Activated T-helper 1 cell treated with anti-CD3 and anti-CD28 coated beads, Interleukin-12 subunit alpha, Interleukin-12 subunit beta, Interleukin-2, Interleukin-4 antibody, amounts not matched to agents 30 ng/mL and 10 ng/mL and 1 ng/mL, durations not matched to agents 14 hours and 24 hours and 36 hours (primary cell): ENCODE results near the gene CFAP100. TPM values are rescaled to one million over a fixed set of nuclear protein-coding genes. Genes with fewer than 3 reads are reported as not detected.

Experiments used
- DNase-seq: peaks from one replicate; pipeline ENCODE4 v3.0.0; 2021; ENCODE audit warnings: low spot score
- H3K27ac Mint-ChIP-seq: one replicate; pipeline ENCODE4 v1.8.0; 2021; ENCODE audit warnings: mild to moderate bottlenecking, mixed read lengths
- H3K27me3 Mint-ChIP-seq: one replicate; pipeline ENCODE4 v1.8.0; 2022; ENCODE audit warnings: mild to moderate bottlenecking, moderate library complexity, mixed read lengths; ENCODE audit not compliant: insufficient read depth
- H3K36me3 Mint-ChIP-seq: one replicate; pipeline ENCODE4 v1.8.0; 2021; ENCODE audit warnings: low read depth, mixed read lengths
- H3K4me1 Mint-ChIP-seq: one replicate; pipeline ENCODE4 v1.8.0; 2021; ENCODE audit warnings: low read depth, mixed read lengths
- H3K4me3 Mint-ChIP-seq: one replicate; pipeline ENCODE4 v1.8.0; 2021; ENCODE audit warnings: mild to moderate bottlenecking, moderate library complexity, mixed read lengths
- H3K9me3 Mint-ChIP-seq: one replicate; pipeline ENCODE4 v1.8.0; 2021; ENCODE audit warnings: mixed read lengths
- intact Hi-C: fragments of 100-400 bp; cut with micrococcal nuclease; formaldehyde crosslinking; loops from one replicate; pipeline ENCODE4 v1.15.1; 2024
- total RNA-seq: library from RNA; stranded (reverse); gene quantifications from 2 replicates; pipeline ENCODE4 v1.2.3, GENCODE V29; 2022

Gene CFAP100
- total RNA-seq, 1 donor from 2014 or later: not detected

DNA sequence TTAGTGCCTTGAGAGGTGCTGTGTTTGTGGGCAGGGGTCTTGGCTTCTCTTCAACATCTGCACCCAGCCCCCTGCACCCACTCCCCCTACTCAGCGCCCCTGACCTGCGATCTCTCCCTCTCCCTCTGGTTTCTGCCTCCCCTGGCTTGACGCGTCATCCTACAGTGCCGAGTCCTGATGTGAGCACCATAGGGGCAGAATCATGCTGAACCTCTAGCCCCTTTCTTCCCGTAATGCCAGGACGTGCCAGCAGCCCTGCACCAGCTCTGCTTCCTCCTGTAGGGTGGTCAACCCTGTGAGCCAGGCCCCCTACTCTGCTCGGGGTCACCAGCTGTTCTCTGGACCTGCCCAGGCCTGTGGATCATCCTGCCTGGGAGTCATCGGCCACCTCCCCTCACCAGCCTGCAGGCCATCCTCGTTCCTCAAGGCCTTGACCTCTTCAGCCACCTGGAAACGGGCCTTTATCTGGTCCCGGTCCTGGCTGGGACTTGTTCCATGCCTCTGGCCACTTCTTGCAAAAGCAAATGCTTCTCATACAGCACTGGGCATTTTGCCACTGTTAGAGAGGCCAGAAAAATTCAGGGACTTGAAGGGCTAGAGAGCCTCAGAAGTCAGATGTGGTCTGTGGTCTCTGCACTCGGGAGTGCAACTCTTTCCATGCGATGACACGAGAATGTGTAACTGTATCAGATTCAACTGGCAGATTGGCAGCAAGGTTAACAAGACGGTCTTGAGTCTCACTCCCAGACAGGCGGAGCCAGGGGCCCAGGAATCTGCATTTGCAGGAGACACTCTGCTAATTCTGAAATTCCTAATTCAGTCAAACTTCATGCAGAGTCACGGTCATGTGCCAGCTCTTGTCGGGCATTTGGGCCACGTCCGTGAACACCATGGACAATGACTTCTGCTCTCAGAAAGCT is 20.8 kb upstream of the CFAP100 start:
- Mint-ChIP-seq H3K27me3 (peaks cover 2% of the 10 kb centered on the region), H3K27ac (no peak overlapping the region), H3K4me1 (no peaks in the 10 kb centered on the region), H3K4me3 (no peak overlapping the region), H3K36me3 (no peaks in the 10 kb centered on the region), H3K9me3 (no peaks in the 10 kb centered on the region)
- intact Hi-C loops: no loop called here
- no peak for DNase-seq

DNA sequence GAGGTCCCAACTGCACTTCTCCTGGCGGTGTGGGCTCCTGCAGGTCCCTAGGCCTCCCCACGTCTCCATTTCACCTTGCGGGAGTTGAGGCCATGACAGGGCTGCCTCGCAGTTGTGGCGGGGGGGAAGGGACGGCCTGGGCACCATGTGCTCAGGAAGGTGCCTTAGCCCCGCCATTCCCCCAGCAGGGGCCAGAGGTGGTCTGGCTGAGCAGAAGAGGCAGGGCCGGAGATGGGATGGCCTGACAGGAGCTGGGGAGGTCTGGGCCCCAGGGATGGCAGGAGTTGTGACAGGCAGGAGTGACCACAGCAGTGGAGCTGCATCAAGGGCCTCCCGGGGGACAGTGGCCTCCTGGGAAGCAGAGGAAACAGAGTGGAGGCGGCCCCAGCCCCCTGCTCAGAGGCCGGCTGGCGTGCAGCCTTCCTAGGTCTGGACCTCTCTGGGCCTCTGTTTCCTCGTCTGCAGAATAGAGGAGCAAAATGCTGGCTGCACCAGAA is 18.8 kb upstream of the CFAP100 start:
- H3K9me3 Mint-ChIP-seq: no peaks in the 10 kb centered on the region
- no peaks in the 10 kb centered on the region for H3K4me1 Mint-ChIP-seq
- H3K36me3 Mint-ChIP-seq: no peaks in the 10 kb centered on the region
- intact Hi-C loops: no loop called here
- no peak overlapping the region for H3K27ac Mint-ChIP-seq
- H3K27me3 Mint-ChIP-seq: peaks cover 2% of the 10 kb centered on the region
- no peak overlapping the region for H3K4me3 Mint-ChIP-seq
- DNase-seq: no peak

DNA sequence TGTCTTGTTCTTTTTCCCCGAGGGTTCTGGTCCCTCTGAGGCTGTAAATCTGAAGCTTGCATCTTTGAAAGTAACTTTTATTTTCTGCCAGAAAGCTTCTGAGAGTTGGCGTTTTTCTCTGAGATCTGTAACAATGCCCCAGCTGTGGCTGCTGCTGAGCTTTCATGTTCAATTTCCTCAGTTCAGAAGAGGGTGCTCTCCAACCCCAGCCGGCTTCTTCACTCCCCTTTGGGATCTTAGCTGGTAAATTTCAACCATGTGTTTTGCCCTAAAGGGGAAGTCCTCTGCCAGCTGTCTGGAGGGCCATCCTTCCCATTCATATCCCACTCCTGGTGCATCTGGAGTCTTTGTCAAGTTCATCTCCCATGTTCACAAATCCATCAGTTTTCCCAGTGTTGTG is 18.3 kb upstream of the CFAP100 start:
- Mint-ChIP-seq H3K9me3 (no peaks in the 10 kb centered on the region), H3K36me3 (no peaks in the 10 kb centered on the region), H3K4me3 (no peak overlapping the region), H3K27ac (no peak overlapping the region), H3K4me1 (no peaks in the 10 kb centered on the region), H3K27me3 (peaks cover 5% of the 10 kb centered on the region)
- intact Hi-C loops: no loop called here
- no peak for DNase-seq

DNA sequence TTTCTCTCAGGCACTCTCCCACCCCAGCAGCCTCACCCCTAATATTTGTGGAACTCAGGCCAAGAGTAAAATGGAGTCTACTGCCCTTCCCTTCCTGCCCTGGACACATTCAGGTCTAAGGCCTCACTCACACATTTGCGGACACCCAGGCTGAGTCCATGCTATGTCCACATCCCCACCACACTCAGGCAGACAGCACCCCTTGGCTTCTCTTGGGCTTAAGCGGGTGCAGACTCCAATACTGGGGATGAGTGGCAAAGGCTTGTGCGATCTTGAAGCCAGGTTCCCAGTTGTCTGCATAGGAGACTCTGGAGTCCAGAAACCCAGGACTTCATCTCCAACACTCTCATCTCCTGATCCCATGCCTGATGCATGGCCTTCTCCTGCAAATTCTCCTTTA is 17.5 kb upstream of the CFAP100 start:
- Mint-ChIP-seq H3K9me3 (no peaks in the 10 kb centered on the region), H3K4me3 (no peak overlapping the region), H3K27ac (no peak overlapping the region), H3K27me3 (peaks cover 5% of the 10 kb centered on the region), H3K4me1 (no peaks in the 10 kb centered on the region), H3K36me3 (no peaks in the 10 kb centered on the region)
- DNase-seq: no peak
- intact Hi-C loops: no loop called here

DNA sequence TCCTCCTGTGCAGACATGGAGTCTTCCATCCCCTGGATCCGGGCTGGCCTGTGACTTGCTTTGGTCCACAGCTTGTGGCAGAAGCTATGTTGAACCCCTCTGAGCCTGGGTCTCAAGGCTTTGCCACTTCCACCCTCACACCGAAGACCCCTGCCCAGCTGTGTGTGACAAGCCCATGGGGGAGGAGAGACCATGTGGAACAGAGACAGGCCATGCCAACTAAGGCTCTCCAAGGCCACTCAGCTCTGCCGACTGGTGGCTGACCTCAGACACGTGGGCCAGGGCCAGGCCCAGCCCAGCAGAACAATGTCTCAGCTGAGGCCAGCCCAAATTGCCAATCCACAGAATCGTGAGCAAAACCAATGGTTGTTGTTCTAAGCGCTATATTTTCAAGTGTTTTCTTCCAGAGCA is 16.4 kb upstream of the CFAP100 start:
- Mint-ChIP-seq H3K9me3 (no peaks in the 10 kb centered on the region), H3K27me3 (peaks cover 3% of the 10 kb centered on the region), H3K4me3 (no peak overlapping the region), H3K4me1 (no peaks in the 10 kb centered on the region), H3K36me3 (no peaks in the 10 kb centered on the region), H3K27ac (no peak overlapping the region)
- DNase-seq: no peak
- intact Hi-C loops: no loop called here

DNA sequence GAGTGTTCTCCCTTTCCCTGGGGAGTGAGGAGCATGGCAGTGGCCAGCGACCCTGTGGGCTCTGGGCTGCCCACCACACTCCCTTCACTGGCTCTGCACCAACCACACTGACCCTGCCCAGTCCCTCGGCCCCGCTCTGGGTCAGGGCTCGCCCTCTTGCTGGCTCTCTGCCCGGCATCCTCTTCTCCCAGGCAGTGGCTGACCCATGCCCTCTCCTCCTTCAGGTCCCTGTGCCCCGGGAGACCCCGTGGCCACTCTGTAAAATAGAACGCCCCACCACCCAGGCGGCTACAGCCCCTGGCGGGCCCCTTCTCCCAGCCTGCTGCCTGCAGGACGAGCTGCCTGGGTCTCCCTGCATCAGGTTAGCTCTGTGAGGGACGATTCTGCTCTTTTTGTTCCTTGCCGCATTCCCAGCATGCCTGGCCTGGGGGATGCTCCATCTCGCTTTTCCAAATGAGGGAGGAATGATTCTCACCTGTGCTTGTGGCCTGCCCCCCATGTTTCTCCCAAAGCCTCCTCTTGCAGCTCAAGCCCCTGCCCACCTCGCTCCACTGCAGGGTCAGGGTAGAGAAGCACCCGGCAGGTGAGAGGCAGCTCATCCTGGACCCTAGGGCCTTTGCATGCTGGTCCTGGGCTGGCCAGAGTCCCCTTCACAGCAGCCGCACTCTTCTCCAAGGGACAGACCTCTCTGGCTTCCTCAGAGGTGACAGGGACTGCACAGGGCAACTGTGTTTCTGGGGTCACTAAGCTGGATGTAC is 14.5 kb upstream of the CFAP100 start:
- Mint-ChIP-seq H3K4me1 (no peaks in the 10 kb centered on the region), H3K27ac (no peak overlapping the region), H3K27me3 (peaks cover 6% of the 10 kb centered on the region), H3K4me3 (no peak overlapping the region), H3K9me3 (no peaks in the 10 kb centered on the region), H3K36me3 (no peaks in the 10 kb centered on the region)
- no peak for DNase-seq
- intact Hi-C loops: no loop called here

DNA sequence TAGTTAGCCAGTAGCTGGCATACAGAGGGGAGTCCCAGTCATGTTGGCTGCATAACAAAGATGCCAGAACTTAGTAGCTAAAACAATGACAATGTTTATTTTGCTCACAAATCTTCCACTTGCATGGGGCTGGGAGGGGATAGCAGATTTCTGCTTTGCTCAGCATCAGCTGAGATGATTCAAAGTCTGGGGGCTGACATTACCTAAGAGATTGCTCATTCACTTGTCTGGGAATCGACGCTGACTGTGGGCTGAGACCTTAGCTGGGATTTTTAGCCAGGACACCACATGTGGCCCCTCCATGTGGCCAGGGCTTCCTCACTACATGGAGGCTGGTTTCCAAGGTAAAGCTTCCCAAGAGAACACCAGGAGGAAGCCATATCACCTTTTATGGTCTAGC is 12.7 kb upstream of the CFAP100 start:
- H3K4me3 Mint-ChIP-seq: no peak overlapping the region
- no peaks in the 10 kb centered on the region for H3K4me1 Mint-ChIP-seq
- no peak overlapping the region for H3K27ac Mint-ChIP-seq
- H3K36me3 Mint-ChIP-seq: no peaks in the 10 kb centered on the region
- intact Hi-C loops: no loop called here
- DNase-seq: no peak
- no peaks in the 10 kb centered on the region for H3K9me3 Mint-ChIP-seq
- peaks cover 6% of the 10 kb centered on the region for H3K27me3 Mint-ChIP-seq

DNA sequence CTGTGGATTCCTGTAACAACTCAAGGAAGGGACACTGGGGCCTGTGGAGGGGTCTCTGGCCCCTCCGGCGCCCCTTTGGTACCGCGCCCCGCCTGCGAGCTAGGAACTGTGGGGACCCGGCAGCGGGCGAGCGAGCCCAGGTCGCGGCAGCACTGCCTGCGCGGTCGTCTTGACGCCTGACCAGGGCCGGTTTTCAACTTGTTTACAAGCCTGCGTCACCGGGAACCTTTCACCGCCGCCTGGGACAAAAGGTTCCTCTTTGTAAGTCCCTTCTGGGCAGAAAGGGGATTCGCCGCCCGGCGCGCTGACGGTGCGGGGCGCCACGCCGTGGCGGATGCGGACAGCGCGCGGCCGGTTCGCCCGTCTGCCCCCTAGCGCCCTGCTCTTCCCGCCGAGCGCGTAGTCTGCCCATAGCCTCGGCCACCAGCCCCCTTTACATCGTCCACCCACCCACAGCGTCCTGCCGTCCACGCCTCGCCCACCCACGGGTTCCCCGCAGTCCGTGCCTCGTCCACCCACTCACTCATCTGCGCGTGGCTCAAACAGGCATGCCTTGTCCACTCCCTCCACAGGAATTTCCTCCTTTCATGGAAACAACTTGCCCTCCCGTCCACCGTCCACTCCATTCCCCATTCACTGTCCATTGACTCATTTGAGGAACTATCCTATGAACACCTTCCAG is 5.5 kb upstream of the CFAP100 start:
- H3K36me3 Mint-ChIP-seq: no peaks in the 10 kb centered on the region
- no peaks in the 10 kb centered on the region for H3K9me3 Mint-ChIP-seq
- no peak overlapping the region for H3K4me3 Mint-ChIP-seq
- peak; percentile 3 for DNase-seq
- H3K4me1 Mint-ChIP-seq: peaks cover 5% of the 10 kb centered on the region
- intact Hi-C loops: loop anchor here (1.0 kb wide), 1 partner anchor 143 kb away; no protein-coding TSS in a partner anchor
- no peak overlapping the region for H3K27ac Mint-ChIP-seq
- H3K27me3 Mint-ChIP-seq: peaks cover 30% of the 10 kb centered on the region

DNA sequence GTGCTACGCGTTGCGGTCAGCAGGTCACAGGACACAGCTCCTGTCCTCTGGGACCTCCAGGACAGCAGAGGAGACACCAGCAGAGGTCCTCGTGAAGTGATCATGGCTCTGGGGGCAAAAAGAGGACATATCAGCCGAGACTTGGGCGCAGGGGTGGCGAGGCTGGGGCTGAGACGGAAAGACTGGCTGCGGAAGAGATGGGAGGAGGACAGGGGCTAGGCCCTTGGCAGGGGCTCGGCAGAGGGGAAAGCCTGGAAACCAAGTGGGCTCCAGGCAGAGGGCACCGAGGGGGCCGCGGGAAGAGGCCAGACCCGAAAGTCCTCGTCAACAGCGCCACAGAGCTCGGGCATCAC is 4.9 kb upstream of the CFAP100 start:
- Mint-ChIP-seq H3K9me3 (no peaks in the 10 kb centered on the region), H3K27me3 (peaks cover 33% of the 10 kb centered on the region), H3K36me3 (no peaks in the 10 kb centered on the region), H3K4me1 (peaks cover 5% of the 10 kb centered on the region), H3K27ac (no peak overlapping the region), H3K4me3 (no peak overlapping the region)
- intact Hi-C loops: loop anchor here (1.0 kb wide), 1 partner anchor 143 kb away; no protein-coding TSS in a partner anchor
- DNase-seq: no peak

DNA sequence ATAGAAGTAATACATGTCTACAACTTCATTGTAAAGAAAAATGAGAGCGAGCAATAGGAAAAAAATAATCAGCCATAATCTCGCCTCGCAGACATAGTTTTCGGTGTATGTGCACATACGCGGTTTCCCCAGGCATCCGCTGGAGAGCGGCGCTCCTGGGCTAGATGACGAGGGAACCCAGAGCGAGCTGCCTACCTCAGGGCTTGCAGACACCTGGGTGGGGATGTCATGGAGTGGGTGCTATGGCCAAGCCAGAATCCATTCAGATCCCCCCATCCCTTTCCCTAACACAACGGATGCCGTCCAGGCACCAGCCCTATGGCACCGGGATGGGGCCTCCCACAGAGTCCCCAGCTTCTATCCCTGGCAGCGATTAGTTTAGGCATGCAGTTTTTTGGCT is 4.5 kb upstream of the CFAP100 start:
- no peaks in the 10 kb centered on the region for H3K36me3 Mint-ChIP-seq
- peaks cover 5% of the 10 kb centered on the region for H3K4me1 Mint-ChIP-seq
- intact Hi-C loops: no loop called here
- no peak for DNase-seq
- no peak overlapping the region for H3K27ac Mint-ChIP-seq
- no peaks in the 10 kb centered on the region for H3K9me3 Mint-ChIP-seq
- H3K4me3 Mint-ChIP-seq: no peak overlapping the region
- peaks cover 33% of the 10 kb centered on the region for H3K27me3 Mint-ChIP-seq

DNA sequence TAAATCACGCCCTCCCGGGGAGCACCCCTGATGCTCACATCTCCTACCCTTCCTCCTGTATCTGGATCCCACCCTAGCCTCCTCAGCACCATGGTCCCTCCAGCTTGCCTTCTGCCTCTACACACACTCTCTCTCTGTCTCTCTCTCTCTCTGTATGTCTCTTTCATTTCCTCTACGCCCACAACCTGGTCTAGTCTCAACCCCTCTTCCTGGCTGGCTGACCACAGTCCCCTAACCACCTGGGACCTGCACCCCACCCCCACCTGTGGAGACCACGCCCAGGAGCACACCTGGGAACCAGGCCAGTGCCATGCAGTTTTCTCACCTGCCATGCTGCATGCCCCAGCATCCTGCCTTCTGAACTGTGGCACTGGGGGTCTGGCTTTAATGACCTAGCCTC is 4.0 kb upstream of the CFAP100 start:
- H3K36me3 Mint-ChIP-seq: no peaks in the 10 kb centered on the region
- intact Hi-C loops: no loop called here

DNA sequence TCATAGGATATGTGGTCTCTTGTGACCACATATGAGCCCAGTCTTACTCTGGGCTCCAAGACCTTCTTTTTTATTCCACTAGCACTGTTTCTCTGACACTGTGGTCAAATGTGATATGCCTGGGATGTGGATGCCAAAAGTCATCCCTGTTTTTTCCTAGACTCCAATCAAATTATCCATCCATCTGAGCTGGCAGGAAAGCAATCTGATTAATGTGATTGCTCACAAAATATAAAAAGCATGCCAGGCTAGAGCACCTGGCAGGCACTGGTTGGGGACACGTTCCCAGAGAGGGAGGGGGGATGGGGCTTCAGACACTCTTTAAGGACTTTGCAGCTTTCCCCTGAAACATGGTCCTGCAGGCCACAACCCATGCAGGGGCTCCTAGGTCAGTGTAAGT is 3.1 kb upstream of the CFAP100 start:
- peaks cover 33% of the 10 kb centered on the region for H3K27me3 Mint-ChIP-seq
- DNase-seq: no peak
- H3K4me3 Mint-ChIP-seq: no peak overlapping the region
- intact Hi-C loops: no loop called here
- no peaks in the 10 kb centered on the region for H3K36me3 Mint-ChIP-seq
- H3K4me1 Mint-ChIP-seq: peaks cover 5% of the 10 kb centered on the region
- no peak overlapping the region for H3K27ac Mint-ChIP-seq
- H3K9me3 Mint-ChIP-seq: no peaks in the 10 kb centered on the region

More for the DNA sequence above, 4.0 kb upstream of the CFAP100 start:
- Mint-ChIP-seq H3K27ac (no peak overlapping the region), H3K4me3 (no peak overlapping the region), H3K27me3 (peaks cover 33% of the 10 kb centered on the region), H3K4me1 (peaks cover 5% of the 10 kb centered on the region), H3K9me3 (no peaks in the 10 kb centered on the region)
- DNase-seq: no peak

DNA sequence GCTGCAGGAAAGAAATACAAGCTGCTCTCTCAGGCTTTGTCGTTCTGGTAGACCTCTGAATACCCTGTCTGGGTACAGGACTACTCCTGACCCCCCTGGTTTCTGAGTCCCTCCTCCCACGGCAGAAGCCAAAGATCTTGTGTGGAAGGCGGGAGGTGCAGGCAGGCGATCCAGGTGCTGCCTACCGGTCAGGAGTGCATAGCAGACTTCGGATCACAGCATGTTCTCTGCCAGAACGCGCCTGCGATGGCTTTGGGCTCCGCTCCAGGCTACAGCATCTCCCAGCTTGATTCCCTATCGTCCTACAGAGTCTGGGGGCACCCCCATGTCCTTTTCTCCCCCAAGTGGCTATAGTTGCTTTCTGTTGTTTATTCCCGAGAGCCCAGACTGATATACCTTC is 2.5 kb upstream of the CFAP100 start:
- Mint-ChIP-seq H3K27me3 (peaks cover 34% of the 10 kb centered on the region), H3K4me1 (peaks cover 5% of the 10 kb centered on the region)
- DNase-seq: no peak

More for the DNA sequence above, 2.5 kb upstream of the CFAP100 start:
- no peaks in the 10 kb centered on the region for H3K9me3 Mint-ChIP-seq
- intact Hi-C loops: no loop called here
- H3K27ac Mint-ChIP-seq: no peak overlapping the region
- no peak overlapping the region for H3K4me3 Mint-ChIP-seq
- H3K36me3 Mint-ChIP-seq: no peaks in the 10 kb centered on the region
